Measurements from ENCODE around the gene TMEM120A. TPM values are rescaled to one million over a fixed set of nuclear protein-coding genes. Genes with fewer than 3 reads are reported as not detected.

TMEM120A gene
- total and polyA plus RNA-seq, 4 experiments from 2014 or later = 24.1 to 38.1 (median 29.3) TPM

DNA sequence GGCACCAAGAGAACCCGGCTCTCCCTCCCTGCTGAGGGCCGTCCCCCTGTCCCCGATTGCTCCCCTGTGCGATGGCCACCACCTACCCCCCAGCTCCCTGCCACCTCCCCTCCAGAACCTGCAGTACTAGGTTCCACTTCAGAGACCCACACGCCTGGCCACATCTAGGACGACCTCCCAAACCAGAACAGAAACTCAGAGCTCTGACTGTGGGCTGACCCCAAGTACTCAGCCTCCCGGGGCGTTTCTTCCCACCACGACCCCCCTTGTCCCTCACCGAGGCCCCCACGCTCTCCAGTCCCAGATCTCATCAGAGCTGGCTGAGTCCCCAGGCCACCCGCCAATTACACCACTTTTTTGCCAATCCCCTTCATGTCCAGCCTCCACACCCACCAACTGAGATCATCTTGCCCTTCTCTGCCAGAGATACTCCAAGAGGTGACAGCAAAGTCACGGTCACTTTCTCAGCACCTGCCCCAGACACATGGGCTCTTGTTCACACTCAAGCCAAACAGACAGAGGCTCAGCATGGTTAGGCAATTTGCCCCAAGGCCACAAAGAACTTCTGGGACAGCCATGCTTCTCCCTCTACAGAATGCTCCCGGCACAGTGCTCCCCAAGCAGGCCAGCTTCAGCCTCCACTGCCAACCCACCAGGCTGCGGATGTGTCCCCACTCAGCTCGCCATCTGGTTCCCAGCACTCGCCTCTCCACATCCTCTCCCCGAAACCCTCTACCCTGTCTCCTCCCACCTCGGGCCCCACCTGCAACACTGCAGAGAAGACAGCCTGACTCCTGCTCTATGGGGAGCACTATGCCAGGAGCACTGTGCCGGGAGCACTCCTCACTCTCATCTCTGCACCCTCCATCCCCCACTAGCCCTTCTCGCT is 4.7 kb downstream of the TMEM120A start:
- peaks cover 9% of the 10 kb centered on the region for H3K4me1 ChIP-seq (ENCODE audit: insufficient read depth, low read length)
- ChIA-PET POLR2A (ENCODE audit: partially characterized antibody) (interaction anchor here (0.5 kb wide), 1 partner anchor 14 kb away, joined by 3 read pairs; no protein-coding TSS in a partner anchor), CTCF (ENCODE audit: partially characterized antibody) (no interaction called here)
- DNase-seq = no peak
- Mint-ChIP-seq H3K27ac (peak overlapping the region in 4 of 7 donors; percentile 57 to 90 (median 66)), H3K4me1 (peaks cover 4 to 24% (median 10%) of the 10 kb centered on the region in 4 donors), H3K9me3 (no peaks in the 10 kb centered on the region), H3K4me3 (peak overlapping the region in 1 of 8 donors; percentile 43), H3K27me3 (no peaks in the 10 kb centered on the region), H3K36me3 (peaks cover 3 to 15% of the 10 kb centered on the region in 2 donors)
- no peak overlapping the region for H3K4me3 ChIP-seq (ENCODE audit: low read length in 2 of 2)
- no peaks in the 10 kb centered on the region for H3K27me3 ChIP-seq (ENCODE audit: insufficient read depth, low read length)
- intact Hi-C loops (cut with micrococcal nuclease) = no loop called here
- peaks cover 8% of the 10 kb centered on the region for H3K36me3 ChIP-seq (ENCODE audit: insufficient read depth, low read length)
- H3K9me3 ChIP-seq (ENCODE audit: control insufficient read depth in 1 of 2, low read length in 2 of 2) = no peaks in the 10 kb centered on the region
- H3K27ac ChIP-seq (ENCODE audit: low read depth, low read length) = no peak overlapping the region

DNA sequence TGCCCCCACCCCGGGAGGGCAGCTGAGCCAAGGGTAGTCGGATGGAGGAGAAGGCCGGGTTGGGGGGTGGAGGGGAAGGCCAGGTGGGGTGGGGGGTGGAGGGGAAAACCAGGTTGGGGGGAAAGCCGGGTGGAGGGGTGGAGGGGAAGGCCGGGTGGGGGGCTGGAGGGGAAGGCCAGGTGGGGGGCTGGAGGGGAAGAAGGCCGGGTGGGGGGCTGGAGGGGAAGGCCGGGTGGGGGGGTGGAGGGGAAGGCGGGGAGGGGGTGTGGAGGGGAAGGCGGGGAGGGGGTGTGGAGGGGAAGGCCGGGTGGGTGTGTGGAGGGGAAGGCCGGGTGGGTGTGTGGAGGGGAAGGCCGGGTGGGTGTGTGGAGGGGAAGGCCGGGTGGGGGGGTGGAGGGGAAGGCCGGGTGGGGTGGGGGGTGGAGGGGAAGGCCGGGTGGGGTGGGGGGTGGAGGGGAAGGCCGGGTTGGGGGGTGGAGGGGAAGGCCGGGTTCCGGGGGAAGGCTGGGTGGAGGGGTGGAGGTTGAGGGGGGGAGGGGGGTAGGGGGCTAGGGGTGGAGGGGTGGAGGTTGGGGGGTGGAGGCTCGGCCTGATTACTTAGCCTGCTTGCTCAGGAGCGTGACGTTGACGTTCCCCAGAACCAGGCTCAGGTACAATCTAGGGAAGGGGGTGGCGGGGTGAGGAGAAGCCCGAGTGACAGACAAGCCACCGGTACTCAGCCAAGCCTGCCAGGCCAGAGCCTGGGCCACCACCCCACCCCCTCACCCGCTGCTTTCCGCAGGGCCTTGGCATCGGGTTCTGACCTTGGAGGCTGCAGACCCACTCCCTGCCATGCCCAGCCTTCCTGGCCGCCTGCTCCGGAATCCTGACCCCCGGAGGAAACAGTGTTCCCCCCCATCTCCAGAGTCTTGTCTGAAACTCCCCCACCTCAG is 5.6 kb downstream of the TMEM120A start:
- H3K9me3 Mint-ChIP-seq = no peaks in the 10 kb centered on the region
- no peak overlapping the region for H3K27ac ChIP-seq (ENCODE audit: low read depth, low read length)
- no peaks in the 10 kb centered on the region for H3K27me3 Mint-ChIP-seq
- H3K9me3 ChIP-seq (ENCODE audit: control insufficient read depth in 1 of 2, low read length in 2 of 2) = no peaks in the 10 kb centered on the region
- ChIA-PET CTCF (ENCODE audit: partially characterized antibody) (no interaction called here), POLR2A (ENCODE audit: partially characterized antibody) (interaction anchor here (0.5 kb wide), 1 partner anchor 13 kb away, joined by 3 read pairs; no protein-coding TSS in a partner anchor)
- H3K4me3 Mint-ChIP-seq = no peak overlapping the region
- no peaks in the 10 kb centered on the region for H3K27me3 ChIP-seq (ENCODE audit: insufficient read depth, low read length)
- DNase-seq = peak in 1 of 5 donors; percentile 37
- peak overlapping the region in 2 of 7 donors; percentile 36 to 78 for H3K27ac Mint-ChIP-seq
- peaks cover 8% of the 10 kb centered on the region for H3K36me3 ChIP-seq (ENCODE audit: insufficient read depth, low read length)
- H3K36me3 Mint-ChIP-seq = peaks cover 3 to 18% of the 10 kb centered on the region in 2 donors
- intact Hi-C loops (cut with micrococcal nuclease) = no loop called here
- peaks cover 8% of the 10 kb centered on the region for H3K4me1 ChIP-seq (ENCODE audit: insufficient read depth, low read length)
- H3K4me1 Mint-ChIP-seq = peaks cover 4 to 24% (median 10%) of the 10 kb centered on the region in 4 donors
- no peak overlapping the region for H3K4me3 ChIP-seq (ENCODE audit: low read length in 2 of 2)

DNA sequence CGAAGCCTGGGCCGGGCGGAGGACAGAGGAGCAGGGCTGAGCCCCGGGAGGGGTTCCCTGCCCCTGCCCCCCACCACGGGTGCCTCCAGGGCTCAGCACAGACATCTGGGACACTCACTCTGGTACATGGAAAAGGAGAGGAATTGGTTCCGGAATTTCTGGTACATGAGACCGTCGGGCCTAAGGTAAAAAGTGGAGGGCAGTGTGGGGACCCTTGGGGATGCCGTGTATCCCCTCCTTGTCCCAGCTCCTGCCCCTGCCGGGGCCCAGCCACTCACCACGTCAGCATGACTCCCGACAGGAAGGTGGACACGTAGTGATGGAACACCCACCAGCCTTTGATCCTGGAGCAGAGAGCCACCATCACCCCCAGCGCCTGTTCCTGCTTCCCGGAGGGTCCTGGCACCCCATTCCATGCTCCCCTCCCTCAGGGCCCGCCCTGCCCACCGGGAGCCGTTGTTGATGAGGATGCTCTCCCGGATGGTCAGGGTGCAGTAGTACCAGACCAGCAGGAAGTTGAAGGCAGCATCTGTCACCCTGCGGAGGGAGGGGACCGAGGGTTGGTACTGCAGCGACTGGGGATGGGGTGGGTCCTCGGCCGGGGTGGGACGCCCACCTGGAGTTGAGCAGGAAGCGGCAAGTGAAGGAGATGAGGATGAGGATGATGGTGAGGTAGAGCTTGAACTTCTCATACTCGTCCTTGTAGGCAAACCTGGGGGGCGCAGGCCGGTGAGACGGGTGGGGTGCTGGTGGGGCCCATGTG is 6.4 kb downstream of the TMEM120A start:
- Mint-ChIP-seq H3K27ac (peak overlapping the region in 1 of 7 donors; percentile 29), H3K4me1 (peaks cover 2 to 24% (median 6%) of the 10 kb centered on the region in 4 donors), H3K27me3 (no peaks in the 10 kb centered on the region), H3K9me3 (no peaks in the 10 kb centered on the region), H3K36me3 (peaks cover 3 to 23% of the 10 kb centered on the region in 2 donors), H3K4me3 (no peak overlapping the region)
- Histone ChIP-seq H3K27ac (ENCODE audit: low read depth, low read length) (no peak overlapping the region), H3K27me3 (ENCODE audit: insufficient read depth, low read length) (no peaks in the 10 kb centered on the region), H3K4me1 (ENCODE audit: insufficient read depth, low read length) (peaks cover 1% of the 10 kb centered on the region), H3K36me3 (ENCODE audit: insufficient read depth, low read length) (peaks cover 8% of the 10 kb centered on the region), H3K4me3 (ENCODE audit: low read length in 2 of 2) (no peak overlapping the region), H3K9me3 (ENCODE audit: control insufficient read depth in 1 of 2, low read length in 2 of 2) (no peaks in the 10 kb centered on the region)
- DNase-seq = no peak
- ChIA-PET CTCF (ENCODE audit: partially characterized antibody) (no interaction called here), POLR2A (ENCODE audit: partially characterized antibody) (no interaction called here)
- intact Hi-C loops (cut with micrococcal nuclease) = no loop called here

DNA sequence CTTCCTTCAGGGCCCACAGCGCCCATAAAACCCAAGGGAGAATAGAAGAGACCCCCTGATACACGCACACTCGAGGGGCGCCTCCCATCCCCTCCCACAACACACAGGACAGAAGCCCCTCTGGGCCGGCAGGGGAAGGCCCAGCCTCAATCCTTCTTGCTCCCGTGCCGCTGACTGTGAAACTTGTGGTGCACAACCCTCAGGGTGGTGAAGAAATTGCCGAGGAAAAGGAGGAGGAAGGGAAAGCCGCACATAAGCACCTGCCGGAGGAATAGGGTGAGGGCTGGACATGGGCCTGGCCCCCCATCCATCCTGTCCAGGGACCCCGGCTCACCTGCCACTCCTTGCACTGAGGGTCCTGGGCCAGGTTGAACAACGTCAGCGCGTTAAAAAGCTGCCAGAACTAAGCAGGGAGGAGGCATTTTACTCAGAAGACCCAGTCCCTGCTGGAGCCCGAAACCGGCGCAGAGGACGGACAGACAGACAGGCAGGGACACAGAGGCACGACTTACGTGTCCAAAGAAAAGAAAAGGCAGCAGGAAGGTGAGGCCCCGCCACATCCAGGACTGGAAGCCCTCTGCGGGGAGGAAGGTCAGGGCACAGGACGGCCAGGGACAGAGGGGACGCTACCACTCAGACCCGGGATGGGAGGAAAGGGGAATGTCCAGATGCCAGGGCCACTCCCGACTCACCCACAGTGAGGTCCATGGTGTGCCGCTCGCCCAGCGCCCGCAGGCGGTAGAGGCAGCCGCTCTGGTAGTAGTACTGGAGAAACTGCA is 7.2 kb downstream of the TMEM120A start:
- POLR2A ChIA-PET (ENCODE audit: partially characterized antibody) = no interaction called here

DNA sequence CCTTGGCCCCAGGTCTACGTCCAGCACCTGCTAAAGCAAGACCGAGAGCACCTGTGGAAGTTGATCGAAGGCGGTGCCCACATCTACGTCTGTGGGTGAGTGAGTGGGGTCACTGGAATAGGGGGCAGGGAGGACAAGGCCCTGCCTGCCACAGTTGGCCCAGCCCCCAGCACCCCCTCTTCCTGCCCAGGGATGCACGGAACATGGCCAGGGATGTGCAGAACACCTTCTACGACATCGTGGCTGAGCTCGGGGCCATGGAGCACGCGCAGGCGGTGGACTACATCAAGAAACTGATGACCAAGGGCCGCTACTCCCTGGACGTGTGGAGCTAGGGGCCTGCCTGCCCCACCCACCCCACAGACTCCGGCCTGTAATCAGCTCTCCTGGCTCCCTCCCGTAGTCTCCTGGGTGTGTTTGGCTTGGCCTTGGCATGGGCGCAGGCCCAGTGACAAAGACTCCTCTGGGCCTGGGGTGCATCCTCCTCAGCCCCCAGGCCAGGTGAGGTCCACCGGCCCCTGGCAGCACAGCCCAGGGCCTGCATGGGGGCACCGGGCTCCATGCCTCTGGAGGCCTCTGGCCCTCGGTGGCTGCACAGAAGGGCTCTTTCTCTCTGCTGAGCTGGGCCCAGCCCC is 8.1 kb downstream of the TMEM120A start:
- Mint-ChIP-seq H3K27ac (no peak overlapping the region), H3K27me3 (no peaks in the 10 kb centered on the region), H3K4me1 (peaks cover 2 to 18% (median 3%) of the 10 kb centered on the region in 4 donors), H3K36me3 (peaks cover 3 to 28% of the 10 kb centered on the region in 2 donors), H3K9me3 (no peaks in the 10 kb centered on the region), H3K4me3 (no peak overlapping the region)
- DNase-seq = no peak
- no peak overlapping the region for H3K4me3 ChIP-seq (ENCODE audit: low read length in 2 of 2)
- no peaks in the 10 kb centered on the region for H3K9me3 ChIP-seq (ENCODE audit: control insufficient read depth in 1 of 2, low read length in 2 of 2)
- no peaks in the 10 kb centered on the region for H3K4me1 ChIP-seq (ENCODE audit: insufficient read depth, low read length)
- intact Hi-C loops (cut with micrococcal nuclease) = no loop called here
- no peak overlapping the region for H3K27ac ChIP-seq (ENCODE audit: low read depth, low read length)
- ChIA-PET POLR2A (ENCODE audit: partially characterized antibody) (no interaction called here), CTCF (ENCODE audit: partially characterized antibody) (no interaction called here)
- peaks cover 11% of the 10 kb centered on the region for H3K36me3 ChIP-seq (ENCODE audit: insufficient read depth, low read length)
- H3K27me3 ChIP-seq (ENCODE audit: insufficient read depth, low read length) = no peaks in the 10 kb centered on the region

More for the DNA sequence above, 7.2 kb downstream of the TMEM120A start:
- no peak for DNase-seq
- Mint-ChIP-seq H3K4me1 (peaks cover 2 to 24% (median 3%) of the 10 kb centered on the region in 4 donors), H3K27ac (peak overlapping the region in 2 of 7 donors; percentile 29 to 89), H3K36me3 (peaks cover 3 to 24% of the 10 kb centered on the region in 2 donors), H3K27me3 (no peaks in the 10 kb centered on the region), H3K4me3 (peak overlapping the region in 1 of 8 donors; percentile 7), H3K9me3 (no peaks in the 10 kb centered on the region)
- H3K4me1 ChIP-seq (ENCODE audit: insufficient read depth, low read length) = no peaks in the 10 kb centered on the region
- H3K4me3 ChIP-seq (ENCODE audit: low read length in 2 of 2) = no peak overlapping the region
- no peaks in the 10 kb centered on the region for H3K27me3 ChIP-seq (ENCODE audit: insufficient read depth, low read length)
- CTCF ChIA-PET (ENCODE audit: partially characterized antibody) = no interaction called here
- no peaks in the 10 kb centered on the region for H3K9me3 ChIP-seq (ENCODE audit: control insufficient read depth in 1 of 2, low read length in 2 of 2)
- intact Hi-C loops (cut with micrococcal nuclease) = no loop called here
- peaks cover 11% of the 10 kb centered on the region for H3K36me3 ChIP-seq (ENCODE audit: insufficient read depth, low read length)
- H3K27ac ChIP-seq (ENCODE audit: low read depth, low read length) = no peak overlapping the region

DNA sequence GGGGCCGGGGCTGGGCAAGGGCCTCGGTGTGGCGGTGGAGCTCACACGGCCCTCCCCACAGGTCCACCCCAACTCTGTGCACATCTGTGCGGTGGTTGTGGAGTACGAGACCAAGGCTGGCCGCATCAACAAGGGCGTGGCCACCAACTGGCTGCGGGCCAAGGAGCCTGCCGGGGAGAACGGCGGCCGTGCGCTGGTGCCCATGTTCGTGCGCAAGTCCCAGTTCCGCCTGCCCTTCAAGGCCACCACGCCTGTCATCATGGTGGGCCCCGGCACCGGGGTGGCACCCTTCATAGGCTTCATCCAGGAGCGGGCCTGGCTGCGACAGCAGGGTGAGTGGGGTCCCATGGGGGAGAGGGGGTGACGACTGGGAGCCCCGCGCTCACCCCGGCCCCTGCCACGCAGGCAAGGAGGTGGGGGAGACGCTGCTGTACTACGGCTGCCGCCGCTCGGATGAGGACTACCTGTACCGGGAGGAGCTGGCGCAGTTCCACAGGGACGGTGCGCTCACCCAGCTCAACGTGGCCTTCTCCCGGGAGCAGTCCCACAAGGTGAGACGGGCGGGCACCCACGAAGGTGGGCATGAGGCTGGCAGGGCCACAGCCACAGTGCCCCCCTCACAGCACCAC is 8.8 kb downstream of the TMEM120A start:
- no peaks in the 10 kb centered on the region for H3K9me3 ChIP-seq (ENCODE audit: control insufficient read depth in 1 of 2, low read length in 2 of 2)
- Mint-ChIP-seq H3K4me1 (peaks cover 0 to 12% (median 3%) of the 10 kb centered on the region in 4 donors), H3K9me3 (no peaks in the 10 kb centered on the region), H3K4me3 (no peak overlapping the region), H3K36me3 (peaks cover 3 to 28% of the 10 kb centered on the region in 2 donors), H3K27ac (no peak overlapping the region), H3K27me3 (no peaks in the 10 kb centered on the region)
- no peaks in the 10 kb centered on the region for H3K27me3 ChIP-seq (ENCODE audit: insufficient read depth, low read length)
- H3K27ac ChIP-seq (ENCODE audit: low read depth, low read length) = no peak overlapping the region
- no peak overlapping the region for H3K4me3 ChIP-seq (ENCODE audit: low read length in 2 of 2)
- H3K4me1 ChIP-seq (ENCODE audit: insufficient read depth, low read length) = no peaks in the 10 kb centered on the region
- DNase-seq = no peak
- CTCF ChIA-PET (ENCODE audit: partially characterized antibody) = no interaction called here
- intact Hi-C loops (cut with micrococcal nuclease) = no loop called here
- peaks cover 11% of the 10 kb centered on the region for H3K36me3 ChIP-seq (ENCODE audit: insufficient read depth, low read length)
- POLR2A ChIA-PET (ENCODE audit: partially characterized antibody) = no interaction called here

All from CD4-positive, alpha-beta memory T cell (primary cell).